H1 (cell line): ENCODE measurements around the gene STK33. TPM values are rescaled to one million over a fixed set of nuclear protein-coding genes. Genes with fewer than 3 reads are reported as not detected.

Experiments
- SIX5 ChIP-seq: IDR thresholded peaks from 2 replicates; pipeline ENCODE4 v1.6.1; 2011; ENCODE audit warnings: mild to moderate bottlenecking, low read depth, low read length
- polyA plus RNA-seq, 7 experiments: library from polyadenylated mRNA; depleted of rRNA in 3 of 7; stranded (reverse) in 5 of 7; unstranded in 2 of 7; fragments of >200 nt in 5 of 7; fragments of 200-250 nt in 2 of 7; gene quantifications; 1 replicate in 5 of 7; 2 replicates in 1 of 7; 4 replicates in 1 of 7; pipeline versions ENCODE4 v1.2.1 to v1.2.3, GENCODE V29; 2011 to 2013; ENCODE audit warnings: missing spikeins in 2 of 7, mixed read lengths in 2 of 7
- total RNA-seq: library from RNA; stranded (reverse); fragmentation: NEBNext Ultra II Directional; extraction: Animal tissue kit (Norgen Biotek cat#: 25700); gene quantifications from 2 replicates; pipeline ENCODE4 v1.2.1, GENCODE V29; 2021

Gene STK33
- total and polyA plus RNA-seq, 2 of the 8 experiments (the other 6 are each of a cell fraction or from before 2014, with no cell fraction given): 8.8 to 25.1 TPM

DNA sequence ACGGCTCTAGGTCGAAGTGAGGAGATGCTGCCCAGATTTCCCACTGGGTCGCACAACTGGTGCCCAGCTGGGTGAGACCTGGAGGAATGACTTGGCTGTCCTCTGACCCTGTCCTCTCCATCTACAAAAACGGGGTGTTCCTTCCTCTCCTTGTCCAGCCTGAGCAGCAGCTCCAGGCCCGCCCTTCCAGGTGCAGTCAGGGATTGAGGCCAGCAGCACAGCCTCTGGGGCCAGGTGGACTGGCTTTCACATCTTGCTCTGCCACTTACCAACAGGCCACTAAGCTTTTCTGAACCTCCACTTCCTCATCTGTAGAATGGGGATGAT is 238.6 kb downstream of the STK33 start (continued):
- no peak for TF ChIP-seq SIX5
